GM12892 (cell line): ENCODE results near the gene PRUNE2.

Experiments used
- POLR2A ChIP-seq: IDR thresholded peaks from 2 replicates; pipeline ENCODE4 v1.6.1; 2011; ENCODE audit warnings: low read depth, low read length, control low read depth
- POLR2AphosphoS5 ChIP-seq: IDR thresholded peaks from 2 replicates; pipeline ENCODE4 v1.6.1; 2011; ENCODE audit warnings: low read depth, low read length, control low read depth
- TAF1 ChIP-seq: IDR thresholded peaks from 2 replicates; pipeline ENCODE4 v1.6.1; 2011; ENCODE audit warnings: low read depth, mild to moderate bottlenecking, control low read depth, low read length, borderline replicate concordance

DNA sequence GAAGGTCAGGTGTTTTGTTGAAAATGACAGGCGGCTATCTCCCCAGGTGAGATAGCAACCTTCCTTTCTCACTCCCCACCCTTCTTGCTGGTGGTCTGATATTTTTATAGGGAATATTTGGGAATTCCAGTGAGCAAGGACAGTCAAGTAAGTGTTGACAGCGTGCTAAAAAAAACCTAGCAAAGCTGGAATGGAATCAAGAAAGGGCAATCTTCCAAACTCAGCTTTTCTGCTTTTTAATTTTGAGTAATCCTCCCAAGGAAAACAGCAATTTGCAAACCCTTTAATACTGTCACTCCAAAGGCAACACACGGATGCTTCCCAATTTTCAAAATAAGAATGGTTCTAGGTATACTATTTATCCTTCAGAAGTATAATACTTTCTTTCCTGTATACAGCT, 285.3 kb downstream of the PRUNE2 start:
- TF ChIP-seq TAF1 (no peak), POLR2A (no peak), POLR2AphosphoS5 (no peak)
